Activated CD4-positive, alpha-beta T cell treated with anti-CD3 and anti-CD28 coated beads for 36 hours (primary cell): ENCODE data around the gene OSBPL9. TPM values are rescaled to one million over a fixed set of nuclear protein-coding genes. Genes with fewer than 3 reads are reported as not detected.
A peak's percentile ranks its signal among the peaks of the same experiment; 100 is the strongest.
"Not testable (repeated sequence)": the region's sequence is repeated elsewhere in the genome, so short reads cannot be mapped to it uniquely, and the experiment has no call there.

Experiments
- ATAC-seq: fragments of 200-7000 bp; cut with Tn5 transposase; one replicate; pipeline ENCODE4 v1.10.0; 2021; ENCODE audit warnings: mild to moderate bottlenecking, moderate library complexity
- CTCF ChIA-PET: fragments of 350-600 bp; sonication (Branson Sonifier 250); formaldehyde crosslinking; loops from one replicate; lab custom pipeline; 2021; ENCODE audit warnings: antibody characterized with exemption; lab: Charles Lee
- POLR2A ChIA-PET: fragments of 350-600 bp; sonication (Branson Sonifier 250); formaldehyde crosslinking; loops from one replicate; lab custom pipeline; 2021; ENCODE audit warnings: antibody characterized with exemption, inconsistent platforms; lab: Charles Lee
- DNase-seq: peaks from one replicate; pipeline ENCODE4 v3.0.0-alpha.2; 2020
- H3K27ac Mint-ChIP-seq: one replicate; pipeline ENCODE4 v1.8.0; 2021; ENCODE audit warnings: mixed read lengths
- H3K27me3 Mint-ChIP-seq: one replicate; pipeline ENCODE4 v1.8.0; 2021; ENCODE audit warnings: mixed read lengths
- H3K36me3 Mint-ChIP-seq: one replicate; pipeline ENCODE4 v1.8.0; 2021; ENCODE audit warnings: low read depth, mixed read lengths
- H3K4me1 Mint-ChIP-seq: one replicate; pipeline ENCODE4 v1.8.0; 2021; ENCODE audit warnings: mixed read lengths
- H3K4me3 Mint-ChIP-seq: one replicate; pipeline ENCODE4 v1.8.0; 2021; ENCODE audit warnings: mild to moderate bottlenecking, moderate library complexity, mixed read lengths
- H3K9me3 Mint-ChIP-seq: one replicate; pipeline ENCODE4 v1.8.0; 2021; ENCODE audit warnings: low read depth, mixed read lengths
- intact Hi-C, 2 experiments: fragments of 100-400 bp; cut with DNase I in 1 of 2; cut with micrococcal nuclease in 1 of 2; formaldehyde crosslinking; loops; one replicate each; pipeline versions ENCODE4 v1.14.2 to v1.15.1; 2022 to 2024; cut with DNase I, micrococcal nuclease
- total RNA-seq, 2 experiments: library from RNA; stranded (reverse); gene quantifications; one replicate each; pipeline ENCODE4 v1.2.3, GENCODE V29; 2021

Gene OSBPL9
- total RNA-seq, 2 experiments from 2014 or later, result 46.2 to 64.5 TPM

DNA sequence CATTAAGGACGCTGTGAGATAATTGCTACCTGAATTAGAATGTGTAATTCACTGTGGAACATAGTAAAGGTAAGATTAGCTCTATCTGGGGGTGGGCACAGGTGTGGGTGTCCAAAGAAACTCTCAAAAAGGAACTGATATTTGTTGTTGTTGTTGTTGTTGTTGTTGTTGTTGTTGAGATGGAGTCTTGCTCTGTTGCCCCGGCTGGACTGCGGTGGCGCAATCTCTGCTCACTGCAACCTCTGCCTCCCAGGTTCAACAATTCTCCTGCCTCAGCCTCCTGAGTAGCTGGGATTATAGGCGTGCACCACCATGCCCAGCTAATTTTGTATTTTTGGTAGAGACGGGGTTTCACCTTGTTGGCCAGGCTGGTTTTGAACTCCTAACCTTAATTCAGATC is 6.8 kb upstream of the OSBPL9 start:
- CTCF ChIA-PET, intact Hi-C loops, H3K27ac Mint-ChIP-seq: not testable (repeated sequence)

DNA sequence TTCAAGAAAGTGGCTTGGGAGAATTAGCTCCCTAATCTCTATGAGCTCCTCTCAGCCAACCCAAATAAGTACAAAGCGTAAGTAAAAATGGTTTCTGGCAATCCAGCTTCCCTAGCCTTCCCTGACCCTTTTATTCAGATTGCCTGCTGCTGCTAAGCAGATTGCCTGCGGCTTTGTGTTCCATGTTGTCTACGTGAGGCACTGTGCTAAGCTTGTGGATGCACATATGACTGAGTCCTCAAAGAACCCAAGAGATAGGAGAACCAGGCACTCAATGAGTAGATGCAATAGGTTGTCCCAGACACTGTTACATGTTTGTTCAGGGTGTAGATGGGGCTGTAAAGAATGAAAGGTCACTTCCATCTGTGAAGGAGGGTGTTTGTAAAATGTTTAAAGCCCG is 6.3 kb upstream of the OSBPL9 start:
- ATAC-seq, result no peak
- Mint-ChIP-seq H3K27ac (no peak overlapping the region), H3K4me1 (no peaks in the 10 kb centered on the region), H3K4me3 (no peak overlapping the region), H3K27me3 (peaks cover 2% of the 10 kb centered on the region), H3K36me3 (no peaks in the 10 kb centered on the region), H3K9me3 (no peaks in the 10 kb centered on the region)
- DNase-seq, result no peak
- intact Hi-C loops, result no loop called here
- ChIA-PET POLR2A (no interaction called here), CTCF (interaction anchor here (0.5 to 0.6 kb wide), 3 partner anchors 13 to 1312 kb away, joined by 3 read pairs; no protein-coding TSS in a partner anchor)

More for the DNA sequence above, 6.8 kb upstream of the OSBPL9 start:
- H3K36me3 Mint-ChIP-seq, ATAC-seq, H3K4me1 Mint-ChIP-seq, H3K4me3 Mint-ChIP-seq, DNase-seq, POLR2A ChIA-PET, H3K9me3 Mint-ChIP-seq, H3K27me3 Mint-ChIP-seq: not testable (repeated sequence)

DNA sequence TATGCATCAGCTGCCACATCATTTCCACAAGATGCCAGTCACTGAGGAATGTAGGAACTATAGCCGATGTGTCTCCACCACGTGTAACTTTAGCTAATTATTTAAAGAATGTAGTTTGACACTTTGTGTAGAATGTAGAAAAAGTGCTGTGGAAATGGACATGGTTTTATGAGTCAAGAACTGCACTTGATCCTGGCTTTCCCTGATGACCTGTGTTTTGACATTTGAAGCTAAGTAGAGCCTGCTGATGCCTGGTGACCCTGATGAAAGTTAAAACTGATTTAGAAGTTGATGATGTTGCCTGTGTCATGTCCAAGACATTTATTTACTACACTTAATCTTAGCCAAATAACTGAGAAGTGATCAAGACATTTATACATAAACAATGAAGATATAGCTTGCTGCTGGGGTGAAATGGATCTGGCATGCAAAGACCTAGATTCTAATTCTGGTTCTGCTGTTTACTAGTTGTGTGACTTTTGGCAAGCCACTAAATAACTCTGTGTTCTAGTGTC is 4.4 kb upstream of the OSBPL9 start:
- CTCF ChIA-PET, result interaction anchor here (1.5 kb wide), 1 partner anchor 13 kb away, joined by 3 read pairs; no protein-coding TSS in a partner anchor
- Mint-ChIP-seq H3K4me1 (peaks cover 8% of the 10 kb centered on the region), H3K27me3 (peaks cover 2% of the 10 kb centered on the region), H3K9me3 (no peaks in the 10 kb centered on the region), H3K27ac (no peak overlapping the region), H3K36me3 (peaks cover 3% of the 10 kb centered on the region), H3K4me3 (no peak overlapping the region)
- POLR2A ChIA-PET, result no interaction called here
- intact Hi-C loops, result no loop called here
- DNase-seq, result no peak
- ATAC-seq, result no peak

DNA sequence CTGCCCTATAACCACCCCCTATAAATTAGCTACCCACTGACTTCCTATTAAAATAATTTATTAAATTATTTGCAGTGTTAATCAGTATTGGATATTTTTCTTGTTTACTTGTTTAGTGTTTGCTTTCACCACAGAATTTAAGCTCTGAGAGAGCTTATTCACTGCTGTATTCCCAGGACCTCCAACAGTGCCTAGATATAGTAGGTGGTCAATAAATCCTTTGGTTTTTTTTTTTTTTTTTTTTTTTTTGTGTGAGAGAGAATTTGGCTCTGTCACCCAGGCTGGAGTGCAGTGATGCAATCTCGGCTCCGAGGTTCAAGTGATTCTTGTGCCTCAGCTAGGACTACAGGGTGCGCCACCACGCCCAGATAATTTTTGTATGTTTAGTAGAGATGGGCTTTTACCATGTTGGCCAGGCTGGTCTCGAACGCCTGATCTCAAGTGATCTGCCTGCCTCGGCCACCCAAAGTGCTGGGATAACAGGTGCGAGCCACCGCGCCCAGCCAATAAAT is 1.1 kb upstream of the OSBPL9 start:
- Mint-ChIP-seq H3K27ac (no peak overlapping the region), H3K4me3 (peak overlapping the region; percentile 100), H3K4me1 (peaks cover 30% of the 10 kb centered on the region), H3K9me3 (no peaks in the 10 kb centered on the region), H3K36me3 (peaks cover 3% of the 10 kb centered on the region), H3K27me3 (no peaks in the 10 kb centered on the region)
- DNase-seq (no peak), ATAC-seq (no peak)
- POLR2A ChIA-PET, result interaction anchor here (0.6 kb wide), 1 partner anchor 753 kb away, joined by 4 read pairs; no protein-coding TSS in a partner anchor
- intact Hi-C loops, result loop anchor here (2.0 to 5.0 kb wide), 6 partner anchors 99 to 1711 kb away; partner anchors contain the start of genes CC2D1B (in 1 of the 2), EPS15 (in 1 of the 2), LRP8 (in 1 of the 2) and RAB3B (in 1 of the 2)
- CTCF ChIA-PET, result interaction anchor here (0.6 kb wide), 1 partner anchor 10 kb away, joined by 4 read pairs; no protein-coding TSS in a partner anchor

DNA sequence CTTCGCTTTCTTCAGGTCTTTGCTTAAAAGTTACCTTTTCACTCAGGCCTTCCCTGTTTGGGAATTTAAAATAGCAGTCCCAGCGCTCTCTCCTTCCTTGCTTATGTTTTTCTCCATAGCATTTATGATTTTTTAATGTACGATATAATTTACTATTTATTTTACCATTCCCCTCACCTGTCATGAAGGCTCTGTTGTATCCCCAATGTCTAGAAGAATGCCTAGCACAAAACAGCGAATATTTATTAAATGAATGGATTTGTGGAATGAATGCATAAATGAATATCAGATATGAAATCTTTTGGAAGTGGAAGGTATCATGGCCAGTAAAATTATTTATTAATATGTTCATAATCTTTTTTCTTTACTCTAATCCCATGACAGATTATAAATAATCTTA is 402 bp upstream of the OSBPL9 start:
- peaks cover 30% of the 10 kb centered on the region for H3K4me1 Mint-ChIP-seq
- ChIA-PET POLR2A (no interaction called here), CTCF (interaction anchor here (1.1 kb wide), 1 partner anchor 12 kb away, joined by 4 read pairs; no protein-coding TSS in a partner anchor)
- H3K36me3 Mint-ChIP-seq, result peaks cover 3% of the 10 kb centered on the region
- intact Hi-C loops, result loop anchor here (2.0 to 5.0 kb wide), 6 partner anchors 99 to 1711 kb away; partner anchors contain the start of genes CC2D1B (in 1 of the 2), EPS15 (in 1 of the 2), LRP8 (in 1 of the 2) and RAB3B (in 1 of the 2)
- DNase-seq (no peak), ATAC-seq (no peak)
- H3K27me3 Mint-ChIP-seq, result no peaks in the 10 kb centered on the region
- no peaks in the 10 kb centered on the region for H3K9me3 Mint-ChIP-seq
- H3K4me3 Mint-ChIP-seq, result peak overlapping the region; percentile 100
- H3K27ac Mint-ChIP-seq, result no peak overlapping the region

DNA sequence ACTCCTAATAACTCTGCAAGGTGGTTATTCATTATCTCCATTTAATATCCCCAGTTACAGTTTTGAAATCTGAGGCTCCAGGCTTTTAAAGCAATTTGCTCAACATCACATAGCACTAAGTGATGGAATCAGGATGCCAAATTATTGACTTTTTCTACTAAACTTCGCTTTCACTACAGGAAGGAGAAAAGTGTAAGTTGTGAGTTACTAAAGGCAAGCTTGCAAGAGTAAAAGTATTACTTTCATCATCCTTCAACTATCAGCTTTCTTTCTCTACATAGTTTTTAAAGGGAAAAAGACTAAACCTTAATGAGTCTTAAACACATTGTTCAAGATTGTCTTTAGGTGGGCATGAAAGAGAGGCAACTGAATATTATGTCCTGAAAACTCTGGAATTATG is 1.8 kb downstream of the OSBPL9 start:
- no peak overlapping the region for H3K4me3 Mint-ChIP-seq
- no peaks in the 10 kb centered on the region for H3K27me3 Mint-ChIP-seq
- H3K4me1 Mint-ChIP-seq, result peaks cover 39% of the 10 kb centered on the region
- no peaks in the 10 kb centered on the region for H3K9me3 Mint-ChIP-seq
- CTCF ChIA-PET, result interaction anchor here (1.6 kb wide), 1 partner anchor 150 kb away, joined by 6 read pairs; no protein-coding TSS in a partner anchor
- H3K36me3 Mint-ChIP-seq, result peaks cover 3% of the 10 kb centered on the region
- no peak for ATAC-seq
- intact Hi-C loops, result loop anchor here (5.0 kb wide), 4 partner anchors 101 to 1709 kb away; partner anchors contain the start of genes CC2D1B (in 1 of the 2), EPS15 (in 1 of the 2) and LRP8 (in 1 of the 2)
- POLR2A ChIA-PET, result no interaction called here
- no peak for DNase-seq
- no peak overlapping the region for H3K27ac Mint-ChIP-seq

DNA sequence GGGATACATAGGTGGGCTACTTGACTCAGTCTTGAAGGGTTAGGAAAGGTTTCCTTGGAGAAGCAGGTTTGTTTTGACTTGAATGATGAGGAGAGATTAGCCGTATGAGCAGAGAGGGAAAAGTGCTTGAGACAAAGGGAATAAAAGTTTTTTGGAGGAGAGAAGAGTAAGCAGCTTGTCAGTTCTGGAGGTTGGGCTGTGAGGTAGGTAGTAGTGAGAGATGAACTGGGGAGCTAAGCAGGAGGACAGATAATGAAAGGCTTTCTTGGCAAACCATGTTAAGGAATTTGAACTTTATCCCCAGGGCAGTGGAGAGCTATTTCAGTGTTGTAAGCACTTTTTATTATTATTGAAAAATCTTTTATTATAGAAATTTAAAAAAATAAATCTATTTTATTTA is 3.6 kb downstream of the OSBPL9 start:
- intact Hi-C loops, result loop anchor here in 1 of 2 experiments (5.0 kb wide), 1 partner anchor 52 kb away; no protein-coding TSS in a partner anchor
- Mint-ChIP-seq H3K9me3 (no peaks in the 10 kb centered on the region), H3K27ac (no peak overlapping the region), H3K27me3 (no peaks in the 10 kb centered on the region), H3K4me1 (peaks cover 44% of the 10 kb centered on the region), H3K4me3 (no peak overlapping the region), H3K36me3 (peaks cover 3% of the 10 kb centered on the region)
- CTCF ChIA-PET, result interaction anchor here (1.3 kb wide), 1 partner anchor 86 kb away, joined by 3 read pairs; no protein-coding TSS in a partner anchor
- no peak for ATAC-seq
- POLR2A ChIA-PET, result interaction anchor here (0.7 to 1.1 kb wide), 2 partner anchors 111 to 783 kb away, joined by 3 read pairs; no protein-coding TSS in a partner anchor
- no peak for DNase-seq

DNA sequence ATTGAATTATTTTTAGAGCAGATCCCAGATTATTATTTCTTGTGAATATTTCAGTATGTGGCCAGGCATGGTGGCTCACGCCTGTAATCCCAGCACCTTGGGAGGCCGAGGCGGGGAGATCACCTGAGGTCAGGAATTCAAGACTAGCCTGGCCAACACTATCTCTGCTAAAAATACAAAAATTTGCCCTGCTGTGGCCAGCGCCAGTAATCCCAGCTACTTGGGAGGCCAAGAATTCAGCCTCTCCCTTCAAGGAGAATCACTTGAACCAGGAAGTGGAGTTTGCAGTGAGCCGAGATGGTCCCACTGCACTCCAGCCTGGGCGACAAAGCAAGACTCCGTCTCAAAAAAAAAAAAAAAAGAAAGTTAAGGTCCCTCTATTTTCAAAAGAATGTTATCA is 4.3 kb downstream of the OSBPL9 start:
- Mint-ChIP-seq H3K27ac (no peak overlapping the region), H3K36me3 (peaks cover 3% of the 10 kb centered on the region), H3K4me1 (peaks cover 44% of the 10 kb centered on the region), H3K9me3 (no peaks in the 10 kb centered on the region), H3K4me3 (no peak overlapping the region), H3K27me3 (no peaks in the 10 kb centered on the region)
- ATAC-seq, result no peak
- intact Hi-C loops, result loop anchor here in 1 of 2 experiments (5.0 kb wide), 1 partner anchor 51 kb away; no protein-coding TSS in a partner anchor
- POLR2A ChIA-PET, result interaction anchor here (1.1 kb wide), 1 partner anchor 110 kb away, joined by 3 read pairs; no protein-coding TSS in a partner anchor
- no peak for DNase-seq
- CTCF ChIA-PET, result interaction anchor here (1.0 to 1.5 kb wide), 3 partner anchors 10 to 147 kb away, joined by 3 to 4 read pairs (median 3); no protein-coding TSS in a partner anchor

DNA sequence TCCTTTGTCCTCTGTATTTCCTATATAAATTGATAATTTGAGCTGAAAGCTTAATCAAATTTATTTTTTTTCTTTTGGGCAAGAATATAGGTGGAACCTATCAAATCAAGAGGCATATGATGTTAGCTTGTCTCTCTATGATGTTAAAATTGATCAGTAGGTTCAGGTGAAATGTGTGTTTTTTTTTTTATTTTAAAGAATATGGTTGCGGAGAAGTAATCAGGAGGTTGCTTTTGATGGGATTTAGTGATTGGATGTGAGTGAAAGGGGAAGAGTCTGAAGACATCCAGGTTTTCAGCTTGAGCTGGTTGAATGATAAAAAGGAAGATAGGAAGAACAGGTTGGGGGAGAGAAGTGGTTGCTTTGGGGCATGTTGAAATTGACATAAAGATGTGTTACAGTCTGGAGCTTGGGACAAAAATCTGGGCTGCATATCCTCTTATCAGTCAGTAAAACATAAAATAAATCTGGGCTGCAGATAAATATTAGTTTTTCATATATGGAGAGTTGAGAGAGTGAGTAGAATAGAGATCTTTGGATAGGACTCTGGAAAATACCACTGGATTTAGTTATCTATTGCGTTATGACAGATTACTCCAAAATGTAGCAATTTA is 5.1 kb downstream of the OSBPL9 start:
- Mint-ChIP-seq H3K9me3 (no peaks in the 10 kb centered on the region), H3K36me3 (peaks cover 2% of the 10 kb centered on the region), H3K4me3 (no peak overlapping the region), H3K27ac (no peak overlapping the region), H3K4me1 (peaks cover 40% of the 10 kb centered on the region), H3K27me3 (no peaks in the 10 kb centered on the region)
- ChIA-PET CTCF (interaction anchor here (0.6 to 1.5 kb wide), 5 partner anchors 9 to 147 kb away, joined by 3 to 4 read pairs (median 3); no protein-coding TSS in a partner anchor), POLR2A (interaction anchor here (0.7 kb wide), 1 partner anchor 52 kb away, joined by 3 read pairs; no protein-coding TSS in a partner anchor)
- no peak for ATAC-seq
- no peak for DNase-seq
- intact Hi-C loops, result loop anchor here in 1 of 2 experiments (5.0 kb wide), 1 partner anchor 50 kb away; no protein-coding TSS in a partner anchor

DNA sequence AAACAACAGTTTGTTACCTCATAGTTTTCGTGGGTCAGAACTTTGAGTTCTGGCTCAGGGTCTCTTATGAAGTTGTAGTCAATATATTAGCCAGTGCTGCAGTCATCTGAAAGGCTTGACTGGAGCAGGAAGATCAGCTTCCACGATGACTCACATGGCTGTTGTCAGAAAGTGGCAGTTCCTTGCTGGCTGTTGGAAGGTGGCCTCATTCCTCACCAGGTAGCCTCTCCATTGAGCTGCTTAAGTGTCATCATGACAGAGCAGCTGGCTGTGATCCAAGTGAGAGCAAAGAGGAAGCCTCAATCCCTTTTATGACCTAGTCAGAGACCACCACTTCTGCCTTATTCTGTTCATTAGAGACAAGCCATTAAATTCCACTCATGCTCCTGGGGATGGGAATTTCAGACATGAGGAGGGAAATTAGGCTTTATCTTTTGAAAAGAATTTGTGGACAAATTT is 5.6 kb downstream of the OSBPL9 start:
- no peaks in the 10 kb centered on the region for H3K27me3 Mint-ChIP-seq
- H3K9me3 Mint-ChIP-seq, result no peaks in the 10 kb centered on the region
- intact Hi-C loops, result loop anchor here in 1 of 2 experiments (5.0 kb wide), 1 partner anchor 50 kb away; no protein-coding TSS in a partner anchor
- peaks cover 37% of the 10 kb centered on the region for H3K4me1 Mint-ChIP-seq
- CTCF ChIA-PET, result interaction anchor here (1.0 kb wide), 1 partner anchor 147 kb away, joined by 3 read pairs; no protein-coding TSS in a partner anchor
- DNase-seq (peak; percentile 35), ATAC-seq (peak; percentile 55)
- no peak overlapping the region for H3K4me3 Mint-ChIP-seq
- POLR2A ChIA-PET, result interaction anchor here (0.7 kb wide), 1 partner anchor 53 kb away, joined by 3 read pairs; no protein-coding TSS in a partner anchor
- no peak overlapping the region for H3K27ac Mint-ChIP-seq
- H3K36me3 Mint-ChIP-seq, result no peaks in the 10 kb centered on the region
